Right lobe of liver (tissue), 6 donors: ENCODE measurements around the gene UBL3. TPM values are rescaled to one million over a fixed set of nuclear protein-coding genes. Genes with fewer than 3 reads are reported as not detected.

Source experiments
- ATAC-seq, 4 donors: fragments of 200-7000 bp; cut with Tn5 transposase; one replicate each; pipeline ENCODE4 v1.9.1; 2020; ENCODE audit warnings: mild to moderate bottlenecking in 4 of 4, moderate library complexity in 4 of 4
- DNase-seq, 3 donors: peaks; one replicate each; pipeline ENCODE4 v3.0.0-alpha.2; 2020
- H3K27ac ChIP-seq, 3 donors: fragments of 200-600 bp; one replicate each; pipeline ENCODE4 v1.8.0; 2022
- H3K27me3 ChIP-seq, 2 donors: fragments of 200-600 bp; one replicate each; pipeline ENCODE4 v1.8.0; 2022
- H3K36me3 ChIP-seq, 4 donors: fragments of 200-600 bp; sonication (generic) in 1 of 4; one replicate each; pipeline versions ENCODE4 v1.5.1 to v1.8.0; 2017 to 2022; ENCODE audit warnings: control low read depth in 1 of 4
- H3K4me1 ChIP-seq, 4 donors: fragments of 200-600 bp; sonication (generic) in 1 of 4; one replicate each; pipeline versions ENCODE4 v1.5.1 to v1.8.0; 2017 to 2022; ENCODE audit warnings: control low read depth in 1 of 4
- H3K4me3 ChIP-seq, 3 donors: fragments of 200-600 bp; one replicate each; pipeline ENCODE4 v1.8.0; 2022
- H3K9me3 ChIP-seq, 4 donors: fragments of 200-600 bp; sonication (generic) in 1 of 4; one replicate each; pipeline versions ENCODE4 v1.5.1 to v1.8.0; 2017 to 2022; ENCODE audit warnings: control low read depth in 1 of 4
- CTCF ChIP-seq, 4 donors: fragments of 200-600 bp in 3 of 4; fragments of 450-650 bp in 1 of 4; IDR thresholded peaks; one replicate each; pipeline versions ENCODE4 v1.5.1 to v1.8.0; 2016 to 2022; ENCODE audit warnings: antibody characterized with exemption in 4 of 4, mild to moderate bottlenecking in 2 of 4
- POLR2A ChIP-seq: fragments of 450-650 bp; IDR thresholded peaks from one replicate; pipeline ENCODE4 v1.6.1; 2017; ENCODE audit warnings: antibody characterized with exemption, mild to moderate bottlenecking
- WGBS: methylation state at CpG from one replicate; pipeline ENCODE4 v1.1.6; 2018; ENCODE audit warnings: low coverage, low lambda C conversion rate; ENCODE audit not compliant: insufficient coverage; ENCODE audit errors: missing lambda C conversion rate; 5-methylcytosine and 5-hydroxymethylcytosine counted together
- intact Hi-C, 2 donors: fragments of 100-400 bp; cut with DNase I; formaldehyde crosslinking; loops; one replicate each; pipeline versions ENCODE4 v1.11.2 to v1.14.1; 2022
- long read RNA-seq: library from polyadenylated mRNA; unstranded; transcript quantifications from one replicate; pipeline ENCODE4 v2.0.0, GENCODE V29; 2019
- total RNA-seq, 6 experiments: library from RNA; depleted of rRNA in 2 of 6; stranded (reverse); fragments of >200 nt in 2 of 6; fragmentation: NEBNext Ultra II Directional in 3 of 6; extraction: Animal tissue kit (Norgen Biotek cat#: 25700) in 3 of 6; gene quantifications; one replicate each; pipeline versions ENCODE4 v1.1.0 to v1.2.4, GENCODE V29; 2016 to 2023
- donor health status: DM: no; HTN: yes; CAD: no.
- donor health status: DM: no; HTN: no; CAD: no.
- donor health status: DM: no; HTN: no; CAD: no.
- donor health status: DM: no; HTN: yes; CAD: no.
- donor health status: DM: no; HTN: yes; CAD: no.

Gene UBL3
- 10 to 100 TPM; 15.7 to 28.6 (median 23.5) TPM for total RNA-seq
- long read RNA-seq, full-length matches to known transcripts = 3 of 3 reads
- long read RNA-seq, partial matches to known transcripts = 0 of 3 reads
- long read RNA-seq, other reads (novel, unspliced or antisense) = 0 of 3 reads

GRCh38 chr13:29850213-29850898 lies at the start of gene UBL3:
Gene UBL3 (minus strand): TSS chr13:29850617. CDS start chr13:29849538, 1,079 bp downstream.
- WGBS = under 1% methylated on average over 22 of the region's 64 CpGs
- TF ChIP-seq CTCF (IDR thresholded peaks at IDR 0.05) (no peak), POLR2A (peak; percentile 95)
- no peaks in the 10 kb centered on the region for H3K36me3 ChIP-seq
- H3K9me3 ChIP-seq = no peaks in the 10 kb centered on the region
- DNase-seq (peak; percentile 97 to 98 (median 97)), ATAC-seq (peak; percentile 88 to 96 (median 90))
- intact Hi-C loops = no loop called here
- peaks cover 0 to 17% (median 5%) of the 10 kb centered on the region in 4 donors for H3K4me1 ChIP-seq
- peak within 1 kb of the TSS; percentile 75 to 83 (median 78) for H3K4me3 ChIP-seq
- H3K27me3 ChIP-seq = no peaks in the 10 kb centered on the region
- H3K27ac ChIP-seq = peak within 1 kb of the TSS; percentile 97 to 99 (median 98)

- ATAC-seq = no peak
- TF ChIP-seq CTCF (IDR thresholded peaks at IDR 0.05) (no peak), POLR2A (no peak)
- Histone ChIP-seq H3K27ac (no peak overlapping the region), H3K27me3 (no peaks in the 10 kb centered on the region), H3K36me3 (no peaks in the 10 kb centered on the region), H3K4me3 (no peak overlapping the region), H3K9me3 (no peaks in the 10 kb centered on the region), H3K4me1 (no peaks in the 10 kb centered on the region)
- DNase-seq = no peak
- intact Hi-C loops = no loop called here
- WGBS = 75% methylated on average over 4 of the region's 4 CpGs
Observed at GRCh38 chr13:29897102-29897501, 46.7 kb upstream of the UBL3 start.

GRCh38 chr13:29893438-29893837 lies 43.0 kb upstream of the UBL3 start:
- intact Hi-C loops = no loop called here
- Histone ChIP-seq H3K27ac (no peak overlapping the region), H3K4me1 (no peaks in the 10 kb centered on the region), H3K36me3 (no peaks in the 10 kb centered on the region), H3K9me3 (no peaks in the 10 kb centered on the region), H3K4me3 (no peak overlapping the region), H3K27me3 (no peaks in the 10 kb centered on the region)
- no peak for TF ChIP-seq CTCF (IDR thresholded peaks at IDR 0.05)
- TF ChIP-seq POLR2A = no peak
- no peak for ATAC-seq
- no peak for DNase-seq

- TF ChIP-seq CTCF (IDR thresholded peaks at IDR 0.05) = no peak
- no peak for TF ChIP-seq POLR2A
- no peaks in the 10 kb centered on the region for H3K27me3 ChIP-seq
- H3K27ac ChIP-seq = no peak overlapping the region
- DNase-seq = no peak
- no peak overlapping the region for H3K4me3 ChIP-seq
- H3K4me1 ChIP-seq = no peaks in the 10 kb centered on the region
- ATAC-seq = no peak
- H3K36me3 ChIP-seq = no peaks in the 10 kb centered on the region
- 65% methylated on average over 2 of the region's 10 CpGs for WGBS
- H3K9me3 ChIP-seq = no peaks in the 10 kb centered on the region
- intact Hi-C loops = no loop called here
Observed at GRCh38 chr13:29892151-29892550, 41.7 kb upstream of the UBL3 start.
